ENCODE measurements around the gene RAE1.

The RAE1 gene

DNA sequence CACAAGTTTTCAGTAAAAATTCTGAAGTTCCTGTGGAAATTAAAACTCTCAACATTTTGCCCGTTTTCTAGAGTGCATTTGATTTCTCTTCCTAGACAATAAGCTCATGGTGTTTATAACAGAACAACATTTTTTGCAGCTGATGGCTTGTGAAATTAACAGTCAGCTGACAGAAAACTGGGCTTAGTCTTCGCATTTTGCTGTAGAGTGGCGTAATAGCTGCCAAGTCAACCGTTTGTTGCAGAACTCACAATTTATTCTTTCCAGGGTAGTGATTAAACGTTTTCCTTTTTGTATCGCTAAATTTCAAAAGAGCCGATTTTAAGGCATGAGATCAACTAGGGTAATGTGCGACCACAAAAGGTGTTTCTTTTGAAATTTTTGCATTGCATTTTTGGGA, 20.1 kb upstream of the RAE1 start:
- Mint-ChIP-seq H3K9me3 (no peaks in the 10 kb centered on the region), H3K27ac (no peak overlapping the region), H3K4me3 (no peak overlapping the region), H3K4me1 (no peaks in the 10 kb centered on the region), H3K36me3 (ENCODE audit: low read depth) (no peaks in the 10 kb centered on the region), H3K27me3 (ENCODE audit: low read depth) (peaks cover 36% of the 10 kb centered on the region)
- TF ChIP-seq, protein P1, sequence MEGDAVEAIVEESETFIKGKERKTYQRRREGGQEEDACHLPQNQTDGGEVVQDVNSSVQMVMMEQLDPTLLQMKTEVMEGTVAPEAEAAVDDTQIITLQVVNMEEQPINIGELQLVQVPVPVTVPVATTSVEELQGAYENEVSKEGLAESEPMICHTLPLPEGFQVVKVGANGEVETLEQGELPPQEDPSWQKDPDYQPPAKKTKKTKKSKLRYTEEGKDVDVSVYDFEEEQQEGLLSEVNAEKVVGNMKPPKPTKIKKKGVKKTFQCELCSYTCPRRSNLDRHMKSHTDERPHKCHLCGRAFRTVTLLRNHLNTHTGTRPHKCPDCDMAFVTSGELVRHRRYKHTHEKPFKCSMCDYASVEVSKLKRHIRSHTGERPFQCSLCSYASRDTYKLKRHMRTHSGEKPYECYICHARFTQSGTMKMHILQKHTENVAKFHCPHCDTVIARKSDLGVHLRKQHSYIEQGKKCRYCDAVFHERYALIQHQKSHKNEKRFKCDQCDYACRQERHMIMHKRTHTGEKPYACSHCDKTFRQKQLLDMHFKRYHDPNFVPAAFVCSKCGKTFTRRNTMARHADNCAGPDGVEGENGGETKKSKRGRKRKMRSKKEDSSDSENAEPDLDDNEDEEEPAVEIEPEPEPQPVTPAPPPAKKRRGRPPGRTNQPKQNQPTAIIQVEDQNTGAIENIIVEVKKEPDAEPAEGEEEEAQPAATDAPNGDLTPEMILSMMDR (IDR thresholded peaks at IDR 0.05; ENCODE audit: unreplicated experiment in 3 of 3), result no peak

DNA sequence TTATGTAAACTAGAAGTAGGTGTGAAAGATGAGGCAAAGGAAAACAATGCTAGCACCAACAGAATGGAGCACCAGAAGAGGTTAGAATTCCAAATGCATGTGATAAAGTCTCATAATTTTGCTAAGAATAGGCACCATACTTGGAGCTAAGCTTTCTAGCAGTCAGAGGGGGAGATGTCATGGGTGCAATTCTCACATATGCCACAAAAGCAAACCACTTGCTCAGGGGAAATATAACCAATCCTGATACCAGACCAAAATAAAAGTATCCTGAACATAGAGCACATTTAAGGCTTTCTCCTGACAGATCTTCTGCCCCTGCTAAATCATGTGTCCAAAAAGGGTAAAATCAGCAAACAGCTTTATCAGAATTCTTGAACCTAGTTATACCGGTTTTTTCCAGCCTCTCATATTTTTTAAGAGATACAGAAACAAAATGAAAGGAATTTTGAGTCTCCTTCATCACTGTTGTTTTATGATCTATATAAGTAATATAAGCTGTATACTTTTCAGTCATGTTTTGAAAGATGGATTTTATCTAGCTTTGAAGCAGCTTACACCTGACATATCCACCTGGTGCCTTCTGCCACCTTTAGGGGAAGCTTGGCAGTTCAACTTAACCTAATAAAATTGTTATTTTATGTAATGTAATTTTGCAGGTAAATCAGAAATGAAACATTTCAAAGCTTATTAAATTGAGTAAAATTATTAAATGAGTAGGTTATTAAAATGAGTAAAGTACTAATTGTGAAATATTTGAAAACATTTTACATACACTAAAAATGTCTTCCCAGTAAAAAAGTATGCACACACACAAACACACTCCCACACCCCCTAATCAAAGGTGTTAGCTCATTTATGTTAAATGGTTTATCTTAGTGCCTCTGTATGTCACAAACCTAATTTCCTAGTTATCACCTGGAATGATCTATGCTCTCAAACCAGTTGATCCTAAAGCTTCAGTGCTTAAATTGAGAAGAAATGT, 18.7 kb upstream of the RAE1 start:
- Mint-ChIP-seq H3K27me3 (ENCODE audit: low read depth) (peaks cover 31% of the 10 kb centered on the region), H3K9me3 (no peaks in the 10 kb centered on the region), H3K4me1 (no peaks in the 10 kb centered on the region), H3K36me3 (ENCODE audit: low read depth) (no peaks in the 10 kb centered on the region), H3K27ac (no peak overlapping the region), H3K4me3 (no peak overlapping the region)
- TF ChIP-seq, protein P1 (IDR thresholded peaks at IDR 0.05; ENCODE audit: unreplicated experiment in 3 of 3), result peak; percentile 28 to 59 (median 48)

DNA sequence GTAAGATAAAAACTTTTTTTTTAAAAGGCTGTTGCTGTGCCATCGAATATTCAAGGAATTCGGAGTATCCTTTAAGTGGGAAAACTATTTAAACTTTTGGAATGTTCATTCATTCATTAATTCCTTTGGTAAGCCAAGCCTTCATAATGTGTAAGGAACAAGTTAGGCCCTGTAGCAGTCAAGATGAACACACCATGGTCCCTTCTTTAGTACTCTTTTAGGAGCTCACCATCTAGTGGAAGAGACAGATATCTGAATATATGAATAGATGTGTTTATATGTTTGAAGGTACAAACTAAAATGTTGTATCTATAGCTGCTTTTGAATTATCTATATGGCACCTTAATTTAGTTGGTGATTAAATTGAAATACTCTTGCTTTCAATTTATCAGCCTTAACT, 15.7 kb upstream of the RAE1 start:
- H3K4me3 Mint-ChIP-seq, result no peak overlapping the region
- no peak overlapping the region for H3K27ac Mint-ChIP-seq
- H3K27me3 Mint-ChIP-seq (ENCODE audit: low read depth), result peaks cover 14% of the 10 kb centered on the region
- no peaks in the 10 kb centered on the region for H3K36me3 Mint-ChIP-seq (ENCODE audit: low read depth)
- no peaks in the 10 kb centered on the region for H3K4me1 Mint-ChIP-seq
- no peaks in the 10 kb centered on the region for H3K9me3 Mint-ChIP-seq
- TF ChIP-seq, protein P1 (IDR thresholded peaks at IDR 0.05; ENCODE audit: unreplicated experiment in 3 of 3), result peak in 2 of 3 experiments; percentile 31 to 49

DNA sequence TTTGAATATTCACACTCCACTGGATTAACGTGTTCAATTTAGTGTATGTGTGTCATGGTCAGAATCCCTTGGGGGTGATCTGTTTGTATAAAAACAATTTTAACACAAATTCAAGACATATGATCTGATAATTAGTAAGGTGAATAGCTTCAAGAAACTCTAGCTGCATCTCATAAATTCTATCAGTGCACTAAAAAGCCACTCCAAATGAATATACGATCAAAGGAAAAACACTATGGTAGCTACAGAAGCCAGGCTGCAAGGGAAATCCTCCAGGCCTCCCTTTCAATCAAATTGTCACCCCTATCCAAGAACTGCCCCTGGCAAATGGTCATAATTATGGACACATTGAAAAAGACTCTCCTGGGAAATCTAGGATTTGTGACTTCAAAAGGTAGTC, 9.4 kb upstream of the RAE1 start:
- no peak overlapping the region for H3K4me3 Mint-ChIP-seq
- H3K9me3 Mint-ChIP-seq, result no peaks in the 10 kb centered on the region
- no peaks in the 10 kb centered on the region for H3K4me1 Mint-ChIP-seq
- TF ChIP-seq, protein P1 (IDR thresholded peaks at IDR 0.05; ENCODE audit: unreplicated experiment in 3 of 3), result no peak
- no peaks in the 10 kb centered on the region for H3K36me3 Mint-ChIP-seq (ENCODE audit: low read depth)
- H3K27me3 Mint-ChIP-seq (ENCODE audit: low read depth), result peaks cover 4% of the 10 kb centered on the region
- no peak overlapping the region for H3K27ac Mint-ChIP-seq

DNA sequence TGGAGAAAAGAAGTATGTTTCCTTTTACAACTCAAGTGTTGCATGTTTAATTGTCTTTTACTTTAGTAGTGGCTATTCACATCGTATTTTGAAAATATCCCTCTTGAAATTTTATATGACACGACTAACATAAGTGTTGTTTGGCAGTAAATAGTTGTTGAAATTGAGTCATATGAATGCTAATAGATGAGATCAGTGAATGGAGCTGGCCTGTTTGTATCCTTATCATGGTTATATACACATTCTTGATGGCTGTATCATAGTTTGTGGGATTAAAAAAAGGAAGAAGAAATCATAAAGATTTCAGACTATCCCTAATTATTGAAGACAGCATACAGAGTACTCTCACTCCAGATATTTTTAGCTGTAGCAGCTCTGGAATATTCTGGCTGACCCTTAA, 8.2 kb upstream of the RAE1 start:
- no peak overlapping the region for H3K27ac Mint-ChIP-seq
- no peak overlapping the region for H3K4me3 Mint-ChIP-seq
- no peaks in the 10 kb centered on the region for H3K36me3 Mint-ChIP-seq (ENCODE audit: low read depth)
- peaks cover 4% of the 10 kb centered on the region for H3K27me3 Mint-ChIP-seq (ENCODE audit: low read depth)
- H3K4me1 Mint-ChIP-seq, result no peaks in the 10 kb centered on the region
- no peaks in the 10 kb centered on the region for H3K9me3 Mint-ChIP-seq
- TF ChIP-seq, protein P1 (IDR thresholded peaks at IDR 0.05; ENCODE audit: unreplicated experiment in 3 of 3), result no peak

DNA sequence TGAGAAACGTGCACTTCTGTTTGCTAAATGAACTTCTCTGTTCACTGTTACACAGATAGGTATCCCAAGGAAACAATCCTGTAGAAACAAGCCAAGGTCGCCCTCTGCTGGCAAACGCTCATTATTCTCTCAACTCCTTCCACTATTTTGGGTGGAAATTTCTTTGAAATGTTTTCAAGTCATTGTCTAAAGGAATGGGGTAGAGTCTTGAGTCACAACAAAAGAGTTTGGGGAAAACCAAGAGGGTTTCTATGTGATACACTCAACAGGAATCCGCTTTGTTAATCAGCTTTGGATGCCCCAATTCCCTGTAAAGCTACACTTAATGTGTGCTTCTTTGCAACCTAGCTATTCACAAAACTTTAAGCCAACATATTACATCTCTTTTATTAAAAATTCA, 4.6 kb upstream of the RAE1 start:
- TF ChIP-seq, protein P1 (IDR thresholded peaks at IDR 0.05; ENCODE audit: unreplicated experiment in 3 of 3), result peak; percentile 75 to 89 (median 86)
- Mint-ChIP-seq H3K4me3 (no peak overlapping the region), H3K27me3 (ENCODE audit: low read depth) (peaks cover 4% of the 10 kb centered on the region), H3K36me3 (ENCODE audit: low read depth) (no peaks in the 10 kb centered on the region), H3K9me3 (no peaks in the 10 kb centered on the region), H3K4me1 (no peaks in the 10 kb centered on the region), H3K27ac (no peak overlapping the region)

Measured in nephron (organoid).